HS-27A (cell line): ENCODE results near the gene EXOC3.
"Not testable (repeated sequence)": the region's sequence is repeated elsewhere in the genome, so short reads cannot be mapped to it uniquely, and the experiment has no call there.

Source experiments
- DNase-seq: peaks from one replicate; pipeline ENCODE4 v3.0.0-alpha.2; 2012; ENCODE audit warnings: low read depth, missing footprints

Gene EXOC3

DNA sequence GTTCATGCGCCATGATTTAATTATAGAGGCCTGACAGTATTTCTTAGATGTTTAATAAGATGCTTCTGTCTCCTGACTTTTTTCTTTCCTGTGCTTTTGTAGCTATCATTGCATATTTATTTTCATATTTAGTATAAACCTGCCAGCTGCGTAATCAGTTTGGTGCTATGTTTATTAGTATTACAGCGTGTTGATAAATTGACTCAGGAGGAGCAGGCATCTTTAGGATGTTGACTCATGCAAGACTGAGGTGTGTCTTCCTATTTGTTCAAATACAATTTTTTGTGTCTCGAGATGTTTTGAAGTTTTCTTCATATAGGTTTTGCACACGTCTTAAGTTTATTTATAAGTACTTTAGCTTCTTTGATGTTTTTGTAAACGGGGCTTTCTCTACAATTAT lies 35.9 kb upstream of the EXOC3 start:
- no peak for DNase-seq

GRCh38 chr5:407801-408268 lies 35.1 kb upstream of the EXOC3 start:
- no peak for DNase-seq

GRCh38 chr5:410911-411517 lies 32.0 kb upstream of the EXOC3 start:
- no peak for DNase-seq

DNA sequence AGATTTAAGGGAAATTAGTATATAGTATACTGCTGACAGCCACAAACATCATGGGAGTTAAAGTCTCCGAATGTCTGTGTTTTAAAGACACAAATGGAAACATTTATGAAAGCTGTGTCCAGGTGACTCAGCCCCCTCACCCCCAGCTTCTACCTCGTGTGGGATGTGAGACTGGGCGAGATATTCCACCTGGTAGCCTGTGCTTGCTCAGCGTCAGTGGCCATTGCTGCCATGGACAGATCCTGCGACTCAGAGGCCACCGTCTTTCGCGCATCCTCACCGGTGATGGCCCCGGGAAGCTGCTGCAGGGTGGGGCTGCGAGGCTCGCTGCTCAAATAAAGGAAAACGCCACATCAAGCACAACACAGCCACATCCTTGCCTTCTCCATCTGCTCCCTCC lies 31.2 kb upstream of the EXOC3 start:
- no peak for DNase-seq

DNA sequence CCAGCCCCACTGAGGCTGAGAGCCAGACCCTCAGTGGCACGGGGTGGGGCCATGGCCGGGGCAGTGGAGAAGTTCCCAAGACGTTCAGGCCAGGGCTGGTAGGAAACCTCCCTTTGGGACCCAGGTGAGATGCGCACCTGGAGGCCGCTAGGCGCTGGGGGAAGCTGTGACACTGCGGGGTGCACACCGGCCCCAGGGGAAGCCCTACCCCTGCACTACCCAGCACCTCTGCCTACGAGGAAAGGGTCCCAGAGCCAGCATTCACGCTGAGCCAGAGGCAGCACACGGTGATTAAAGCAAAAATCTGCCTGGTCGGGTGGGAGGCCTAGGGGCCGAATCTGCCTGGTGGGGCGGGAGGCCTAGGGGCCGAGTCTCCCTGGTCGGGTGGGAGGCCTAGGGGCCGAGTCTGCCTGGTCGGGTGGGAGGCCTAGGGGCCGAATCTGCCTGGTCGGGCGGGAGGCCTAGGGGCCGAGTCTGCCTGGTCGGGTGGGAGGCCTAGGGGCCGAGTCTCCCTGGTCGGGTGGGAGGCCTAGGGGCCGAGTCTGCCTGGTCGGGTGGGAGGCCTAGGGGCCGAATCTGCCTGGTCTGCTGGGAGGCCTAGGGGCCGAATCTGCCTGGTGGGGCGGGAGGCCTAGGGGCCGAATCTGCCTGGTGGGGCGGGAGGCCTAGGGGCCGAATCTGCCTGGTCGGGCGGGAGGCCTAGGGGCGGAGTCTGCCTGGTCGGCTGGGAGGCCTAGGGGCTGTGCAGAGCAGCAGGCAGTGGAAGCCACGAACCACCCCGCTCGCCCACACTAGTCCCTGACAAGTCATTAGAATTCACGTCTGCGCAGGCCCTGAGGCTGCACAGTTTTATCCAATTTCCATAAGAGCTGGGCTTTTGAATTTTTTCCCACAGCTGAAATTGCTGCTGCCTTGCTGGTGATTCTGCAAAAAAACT lies 27.7 kb upstream of the EXOC3 start:
- DNase-seq, result not testable (repeated sequence)

DNA sequence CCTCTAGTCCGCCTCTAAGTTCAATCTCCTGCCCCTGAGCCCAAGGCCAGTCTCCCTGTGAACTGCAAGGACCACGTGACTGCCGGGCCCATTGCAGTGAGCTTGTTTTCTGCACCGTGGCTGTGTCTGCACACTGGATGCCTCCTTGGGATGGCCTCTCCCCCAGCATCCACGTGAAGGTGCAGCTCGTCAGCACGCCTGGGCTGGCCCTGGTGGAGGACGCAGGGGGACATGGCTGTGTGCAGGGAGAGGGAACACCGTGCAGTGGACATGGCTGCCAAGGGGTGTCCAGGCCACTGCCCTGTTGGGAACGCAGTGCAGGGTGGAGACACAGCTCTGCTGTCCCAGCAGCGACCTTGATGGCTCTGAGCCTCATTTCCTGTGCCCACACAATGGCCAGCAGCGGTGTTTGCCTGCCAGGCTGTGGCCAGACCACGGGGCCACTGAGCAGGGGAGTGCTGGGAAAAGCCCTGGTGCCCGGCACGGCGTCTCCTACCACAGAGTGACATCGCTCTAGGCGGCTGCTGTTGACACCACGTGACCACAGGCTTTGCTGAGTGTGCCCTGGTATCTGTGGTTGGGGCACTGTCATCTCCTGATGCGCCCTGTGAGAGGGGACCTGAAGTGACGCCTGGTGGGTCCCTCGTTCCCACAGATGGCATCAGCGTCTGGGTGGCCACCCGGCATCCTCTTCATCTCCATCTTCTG lies 26.9 kb upstream of the EXOC3 start:
- no peak for DNase-seq

DNA sequence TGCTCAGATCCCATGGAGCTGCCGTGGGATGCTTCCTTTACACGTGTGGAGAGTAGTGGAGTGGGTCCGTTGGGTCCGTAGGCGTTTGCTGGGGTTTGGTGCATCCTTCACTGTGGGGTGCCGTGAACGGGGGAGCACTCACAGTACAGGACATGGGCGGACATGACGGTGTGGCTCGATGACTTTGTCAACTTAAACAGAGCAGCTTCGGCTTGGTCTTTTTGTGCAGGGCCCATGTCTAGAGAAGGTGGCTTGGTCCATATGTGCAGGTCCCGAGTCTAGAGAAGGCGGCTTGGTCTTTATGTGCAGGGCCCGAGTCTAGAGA lies 26.4 kb upstream of the EXOC3 start:
- no peak for DNase-seq

GRCh38 chr5:417301-418161 lies 25.4 kb upstream of the EXOC3 start:
- no peak for DNase-seq

GRCh38 chr5:418162-419121 lies 24.5 kb upstream of the EXOC3 start:
- no peak for DNase-seq

DNA sequence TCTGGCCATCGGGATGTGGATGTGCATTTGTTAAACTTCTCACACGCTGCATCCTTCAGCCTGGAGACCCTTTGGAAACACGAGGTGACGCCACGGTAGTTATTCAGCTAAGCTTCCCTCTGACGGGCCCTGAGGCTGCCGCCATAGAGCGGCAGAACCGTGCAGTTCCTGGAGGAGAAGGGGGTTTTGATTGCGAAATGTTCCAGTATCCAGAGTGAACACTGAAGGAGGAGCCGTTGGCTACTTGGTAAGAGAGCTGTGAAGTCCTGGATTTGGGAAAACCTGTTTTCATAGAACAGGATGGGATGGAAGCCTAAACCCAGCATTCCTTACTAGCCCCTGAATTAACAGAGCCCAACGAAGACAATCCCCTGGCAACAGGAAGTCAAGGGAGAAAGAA lies 23.0 kb upstream of the EXOC3 start:
- DNase-seq, result no peak

- no peak for DNase-seq
These were observed 22.2 kb upstream of the EXOC3 start for GRCh38 chr5:420632-421286.

GRCh38 chr5:421287-421880 lies 21.6 kb upstream of the EXOC3 start:
- DNase-seq, result no peak

DNA sequence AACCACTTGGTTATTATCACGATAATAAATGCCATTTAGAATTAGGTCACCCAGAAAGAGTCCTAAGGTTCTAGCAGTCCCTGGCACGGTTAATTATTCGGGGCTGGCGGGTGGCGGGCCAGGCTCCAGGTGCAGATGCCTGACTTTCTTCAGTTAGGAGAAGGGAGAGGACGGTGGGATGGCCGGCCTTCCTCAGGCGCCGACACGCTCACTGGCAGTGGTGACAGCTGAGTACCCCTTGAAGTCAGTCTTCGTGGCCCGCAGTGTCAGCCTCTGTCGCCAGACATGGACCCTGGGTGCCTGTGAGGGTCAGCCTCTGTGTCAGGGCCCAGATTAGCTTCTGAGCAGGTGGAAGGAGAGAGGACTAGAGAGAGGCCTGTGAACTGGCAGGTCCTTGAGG lies 21.1 kb upstream of the EXOC3 start:
- no peak for DNase-seq

DNA sequence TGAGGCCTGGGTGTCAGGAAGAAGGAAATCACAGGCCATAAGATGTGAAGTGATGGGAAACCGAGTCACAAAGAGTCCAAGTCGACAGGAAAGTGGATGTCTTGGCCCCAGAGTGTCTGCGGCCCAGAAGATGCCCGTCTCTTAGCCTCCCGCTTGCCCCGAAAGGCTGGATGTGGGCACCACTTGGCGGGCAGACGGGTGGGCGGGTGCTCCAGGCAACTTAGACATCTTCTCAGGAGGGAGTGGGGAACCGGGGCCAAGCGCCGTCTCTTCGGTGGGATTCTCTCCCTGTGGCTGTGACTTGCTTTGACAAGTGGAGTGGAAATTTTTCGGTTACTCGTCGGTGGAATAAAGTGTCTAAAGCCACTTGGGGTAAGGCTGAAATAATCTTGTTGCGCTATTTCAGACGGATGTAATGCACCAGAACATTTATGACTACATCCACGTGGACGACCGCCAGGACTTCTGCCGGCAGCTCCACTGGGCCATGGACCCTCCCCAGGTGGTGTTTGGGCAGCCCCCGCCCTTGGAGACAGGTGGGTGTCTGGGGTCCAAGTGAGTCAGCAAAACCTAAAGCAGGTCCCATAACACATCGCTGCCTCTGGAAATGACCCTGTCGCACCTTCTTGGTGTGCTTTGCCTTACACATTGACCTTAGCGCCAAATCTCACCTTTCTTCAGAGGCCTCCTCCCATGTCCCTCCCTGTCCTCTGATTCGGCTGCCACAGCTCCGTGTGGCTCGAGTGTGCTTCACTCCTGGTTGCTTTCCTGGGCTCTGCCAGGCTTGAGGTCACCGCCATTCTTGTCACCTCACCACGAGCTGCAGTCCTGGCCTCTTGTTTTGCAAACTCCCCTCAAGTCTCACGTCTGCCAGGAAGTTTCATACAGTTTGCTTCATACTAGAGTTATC lies 20.4 kb upstream of the EXOC3 start:
- DNase-seq, result no peak

GRCh38 chr5:423233-423565 lies 19.8 kb upstream of the EXOC3 start:
- DNase-seq, result no peak

DNA sequence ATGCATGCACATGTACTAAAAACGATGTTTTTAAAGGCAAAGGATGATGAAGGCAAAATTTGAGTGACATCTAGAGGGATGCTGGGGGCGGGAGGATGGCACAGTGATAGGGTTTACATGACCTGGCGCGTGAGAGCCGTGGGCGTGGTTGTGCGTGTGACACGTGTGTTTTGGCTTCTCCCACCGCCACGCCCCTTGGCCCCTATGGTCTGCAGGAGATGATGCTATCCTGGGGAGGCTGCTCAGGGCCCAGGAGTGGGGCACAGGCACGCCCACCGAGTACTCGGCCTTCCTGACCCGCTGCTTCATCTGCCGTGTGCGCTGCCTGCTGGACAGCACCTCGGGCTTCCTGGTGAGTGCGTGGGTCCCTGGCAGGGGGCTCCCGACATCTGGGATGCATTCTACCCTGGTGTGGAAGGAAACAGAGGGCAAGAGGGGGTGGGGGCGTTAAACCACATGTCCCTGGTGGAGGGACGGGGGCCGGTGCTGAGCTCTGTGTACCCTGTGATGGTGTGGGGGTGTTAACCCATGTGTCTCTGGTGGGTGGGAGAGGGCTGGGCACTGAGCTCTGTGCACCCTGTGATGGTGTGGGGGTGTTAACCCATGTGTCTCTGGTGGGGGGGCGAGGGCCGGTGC lies 19.2 kb upstream of the EXOC3 start:
- DNase-seq, result no peak

- DNase-seq, result no peak
These were observed 18.5 kb upstream of the EXOC3 start for GRCh38 chr5:424301-425110.

DNA sequence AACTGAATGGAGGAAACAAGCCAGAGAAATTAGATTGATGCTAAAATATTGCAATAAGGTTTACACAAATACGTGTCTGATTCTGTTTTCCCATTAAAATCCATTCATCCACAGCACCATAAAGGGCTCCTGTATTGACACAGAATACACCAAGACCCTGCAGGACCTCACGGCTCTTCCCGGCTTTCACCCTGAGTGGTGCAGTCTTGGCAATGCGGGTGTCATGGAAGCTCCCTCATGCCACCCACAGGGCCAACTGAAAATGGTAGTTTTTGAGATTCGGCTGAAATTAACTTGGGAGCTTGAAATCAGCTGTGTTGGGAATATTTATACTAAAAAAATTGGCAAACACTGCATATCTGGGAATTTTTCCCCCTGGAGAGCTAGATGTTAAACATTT lies 17.3 kb upstream of the EXOC3 start:
- DNase-seq, result no peak
